NB4 (cell line): ENCODE results near the gene VPS26C.

ENCODE experiments used
- DNase-seq: peaks from one replicate; pipeline ENCODE4 v3.0.0; 2010; ENCODE audit warnings: low read depth
- H3K4me3 ChIP-seq: one replicate; pipeline ENCODE4 v1.5.1; 2011; ENCODE audit warnings: mild to moderate bottlenecking, low read depth, low read length, moderate library complexity
- MYC ChIP-seq: IDR thresholded peaks from 2 replicates; pipeline ENCODE4 v1.6.1; 2011; ENCODE audit warnings: low read depth, low read length
- POLR2A ChIP-seq: IDR thresholded peaks from 2 replicates; pipeline ENCODE4 v1.6.1; 2011; ENCODE audit warnings: mild to moderate bottlenecking; ENCODE audit not compliant: insufficient read length; ENCODE audit errors: extremely low read depth
- TF ChIP-seq, protein P1 (sequence below): IDR thresholded peaks from 2 replicates; pipeline ENCODE4 v1.6.1; 2011; ENCODE audit warnings: low read depth, low read length
- TF ChIP-seq, protein P2 (sequence below): IDR thresholded peaks from one replicate; pipeline ENCODE4 v1.5.1; 2012; ENCODE audit warnings: low read depth, low read length

VPS26C gene

DNA sequence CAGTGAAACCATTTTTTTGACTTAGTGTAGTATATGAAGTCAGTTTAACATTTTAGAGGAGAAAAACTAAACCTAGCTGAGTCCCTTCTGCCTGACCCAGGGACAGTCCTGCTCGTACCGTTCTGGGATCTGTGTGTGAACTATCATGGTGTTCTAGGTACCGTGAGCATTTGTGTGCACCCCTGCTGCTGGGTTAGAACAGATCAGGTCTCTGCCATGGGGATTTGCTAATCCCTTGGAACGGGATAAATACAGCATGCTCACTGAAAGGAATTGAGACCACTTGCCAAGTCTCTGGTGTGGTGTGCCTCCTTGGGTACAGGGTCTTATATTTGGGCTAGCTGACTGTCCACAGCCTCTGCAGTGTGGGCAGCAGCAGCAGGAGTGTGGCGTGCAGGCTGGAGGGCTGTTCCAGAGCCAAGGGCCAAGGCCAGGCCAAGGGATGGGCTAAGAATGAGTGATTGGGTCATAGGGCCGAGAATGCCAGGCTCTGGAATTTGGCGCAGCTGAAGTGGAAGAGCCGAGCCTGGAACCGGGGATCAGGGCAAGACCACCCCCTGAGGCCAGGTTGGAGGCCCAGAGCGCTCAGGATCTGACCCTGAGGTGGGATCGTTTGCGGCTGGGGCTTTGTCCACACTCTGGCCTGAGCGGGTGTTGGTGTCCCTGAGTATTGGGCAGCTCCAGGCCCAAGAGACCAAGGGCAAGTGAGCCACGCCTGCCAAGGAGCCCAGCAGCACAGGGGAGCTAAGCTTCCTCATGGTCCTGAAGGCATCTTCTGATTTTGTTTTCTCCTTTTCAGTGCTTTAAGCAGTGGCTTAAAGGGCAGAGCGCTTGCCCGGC is 66.3 kb downstream of the VPS26C start:
- TF ChIP-seq, protein P1, sequence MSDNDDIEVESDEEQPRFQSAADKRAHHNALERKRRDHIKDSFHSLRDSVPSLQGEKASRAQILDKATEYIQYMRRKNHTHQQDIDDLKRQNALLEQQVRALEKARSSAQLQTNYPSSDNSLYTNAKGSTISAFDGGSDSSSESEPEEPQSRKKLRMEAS: no peak
- TF ChIP-seq, protein P2, sequence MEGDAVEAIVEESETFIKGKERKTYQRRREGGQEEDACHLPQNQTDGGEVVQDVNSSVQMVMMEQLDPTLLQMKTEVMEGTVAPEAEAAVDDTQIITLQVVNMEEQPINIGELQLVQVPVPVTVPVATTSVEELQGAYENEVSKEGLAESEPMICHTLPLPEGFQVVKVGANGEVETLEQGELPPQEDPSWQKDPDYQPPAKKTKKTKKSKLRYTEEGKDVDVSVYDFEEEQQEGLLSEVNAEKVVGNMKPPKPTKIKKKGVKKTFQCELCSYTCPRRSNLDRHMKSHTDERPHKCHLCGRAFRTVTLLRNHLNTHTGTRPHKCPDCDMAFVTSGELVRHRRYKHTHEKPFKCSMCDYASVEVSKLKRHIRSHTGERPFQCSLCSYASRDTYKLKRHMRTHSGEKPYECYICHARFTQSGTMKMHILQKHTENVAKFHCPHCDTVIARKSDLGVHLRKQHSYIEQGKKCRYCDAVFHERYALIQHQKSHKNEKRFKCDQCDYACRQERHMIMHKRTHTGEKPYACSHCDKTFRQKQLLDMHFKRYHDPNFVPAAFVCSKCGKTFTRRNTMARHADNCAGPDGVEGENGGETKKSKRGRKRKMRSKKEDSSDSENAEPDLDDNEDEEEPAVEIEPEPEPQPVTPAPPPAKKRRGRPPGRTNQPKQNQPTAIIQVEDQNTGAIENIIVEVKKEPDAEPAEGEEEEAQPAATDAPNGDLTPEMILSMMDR: no peak
- TF ChIP-seq POLR2A: no peak
- no peak for TF ChIP-seq MYC
- no peak overlapping the region for H3K4me3 ChIP-seq
- DNase-seq: no peak

DNA sequence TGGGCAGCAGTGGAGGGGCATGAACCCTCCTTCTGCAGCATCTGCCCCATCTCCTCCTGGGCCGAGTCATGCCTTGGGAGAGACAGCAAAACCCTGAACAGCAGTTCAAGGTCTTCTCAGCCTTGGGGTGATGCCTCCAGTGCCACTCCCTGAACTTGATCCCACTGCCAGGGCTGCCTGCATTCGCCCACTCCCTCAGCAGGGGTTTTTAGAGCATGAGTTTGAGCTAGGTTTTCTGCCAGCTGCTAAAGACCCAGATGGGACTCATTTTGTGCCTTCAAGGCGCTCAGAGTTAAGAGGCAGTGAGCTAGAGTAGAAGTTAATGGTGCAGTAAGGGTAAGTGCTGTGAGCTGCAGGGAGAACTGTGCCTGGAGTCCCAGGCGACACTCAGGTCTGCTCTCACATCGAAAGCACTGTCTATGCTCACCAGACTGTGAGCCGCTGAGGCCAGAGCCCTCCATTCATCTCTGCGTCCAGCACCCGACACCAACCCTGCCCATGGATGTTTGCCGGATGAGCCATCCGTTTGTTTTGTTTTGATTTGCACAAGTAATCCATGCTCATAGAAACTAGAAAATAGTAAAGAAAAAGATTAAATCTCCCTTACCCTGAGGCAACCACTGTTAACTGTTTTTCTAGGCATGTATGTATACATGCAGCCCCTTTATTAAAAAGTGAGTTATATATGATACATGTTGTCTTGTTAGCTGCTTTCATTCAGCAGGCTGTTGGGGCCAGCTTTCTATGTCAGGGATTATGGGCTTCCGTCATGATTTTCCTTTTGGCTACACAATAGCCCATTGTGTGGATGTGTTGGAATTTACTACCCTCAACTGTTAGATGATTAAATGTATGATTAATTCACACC is 67.8 kb downstream of the VPS26C start:
- DNase-seq: no peak
- TF ChIP-seq POLR2A (no peak), MYC (no peak)
- TF ChIP-seq, protein P2: no peak

DNA sequence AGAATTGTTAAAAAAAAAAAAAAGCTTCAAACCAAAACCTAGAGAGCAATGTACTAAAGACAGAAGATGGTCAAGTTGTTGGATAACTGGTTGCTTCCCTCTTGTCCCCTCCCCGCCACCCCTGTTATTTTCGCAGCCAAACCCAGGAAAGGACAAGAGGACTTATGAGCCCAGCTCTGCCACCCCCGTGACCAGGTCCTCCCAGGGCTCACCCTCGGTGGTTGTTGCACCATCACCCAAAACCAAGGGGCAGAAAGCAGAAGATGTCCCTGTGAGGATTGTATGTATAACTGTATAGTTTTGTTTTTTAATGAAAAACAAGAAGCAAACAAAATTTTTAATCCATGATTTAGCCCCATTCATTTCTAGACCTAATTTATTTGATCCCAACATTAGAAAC is 69.4 kb downstream of the VPS26C start:
- DNase-seq: no peak
- TF ChIP-seq POLR2A (no peak), MYC (no peak)
- TF ChIP-seq, protein P1: no peak
- TF ChIP-seq, protein P2: no peak

More for the DNA sequence above, 67.8 kb downstream of the VPS26C start:
- H3K4me3 ChIP-seq: no peak overlapping the region

DNA sequence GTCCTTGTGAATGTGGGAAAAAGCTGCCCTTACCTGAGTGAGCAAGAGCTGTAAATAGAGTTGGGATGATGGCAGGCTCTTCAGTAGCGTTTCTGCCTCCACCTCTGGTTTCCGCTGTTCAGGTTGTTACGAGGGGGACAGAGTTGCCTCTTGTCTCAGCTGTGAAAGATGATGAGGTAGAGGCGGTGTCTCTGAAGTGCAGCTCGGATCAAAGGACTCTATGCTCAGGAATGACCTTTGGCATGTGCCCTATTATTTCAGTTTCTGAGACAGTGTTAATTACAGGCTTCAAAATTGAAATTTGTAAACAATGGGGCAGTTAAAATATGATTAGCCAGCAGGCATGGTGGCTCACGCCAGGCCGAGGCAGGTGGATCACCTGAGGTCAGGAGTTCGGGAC is 70.3 kb downstream of the VPS26C start:
- H3K4me3 ChIP-seq: no peak overlapping the region
- DNase-seq: no peak
- TF ChIP-seq POLR2A (no peak), MYC (no peak)

More for the DNA sequence above, 69.4 kb downstream of the VPS26C start:
- no peak overlapping the region for H3K4me3 ChIP-seq

DNA sequence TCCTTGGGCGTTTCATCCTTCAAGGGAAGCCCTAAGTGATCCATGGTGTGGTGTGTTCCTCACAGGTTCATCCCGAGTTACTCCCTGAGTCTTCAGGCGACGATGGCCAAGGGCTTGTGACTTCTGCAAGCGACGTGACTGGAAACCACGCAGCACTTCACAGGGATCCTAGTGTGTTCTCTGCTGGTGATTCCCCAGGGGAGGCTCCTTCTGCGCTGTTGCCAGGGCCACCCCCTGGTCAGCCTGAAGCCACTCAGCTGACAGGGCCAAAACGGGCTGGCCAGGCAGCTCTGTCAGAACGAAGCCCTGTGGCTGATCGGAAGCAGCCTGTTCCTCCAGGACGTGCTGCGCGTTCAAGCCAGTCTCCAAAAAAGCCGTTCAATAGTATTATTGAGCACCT is 71.5 kb downstream of the VPS26C start:
- no peak overlapping the region for H3K4me3 ChIP-seq
- no peak for DNase-seq
- TF ChIP-seq, protein P1: no peak
- TF ChIP-seq MYC (no peak), POLR2A (no peak)
- TF ChIP-seq, protein P2: no peak

DNA sequence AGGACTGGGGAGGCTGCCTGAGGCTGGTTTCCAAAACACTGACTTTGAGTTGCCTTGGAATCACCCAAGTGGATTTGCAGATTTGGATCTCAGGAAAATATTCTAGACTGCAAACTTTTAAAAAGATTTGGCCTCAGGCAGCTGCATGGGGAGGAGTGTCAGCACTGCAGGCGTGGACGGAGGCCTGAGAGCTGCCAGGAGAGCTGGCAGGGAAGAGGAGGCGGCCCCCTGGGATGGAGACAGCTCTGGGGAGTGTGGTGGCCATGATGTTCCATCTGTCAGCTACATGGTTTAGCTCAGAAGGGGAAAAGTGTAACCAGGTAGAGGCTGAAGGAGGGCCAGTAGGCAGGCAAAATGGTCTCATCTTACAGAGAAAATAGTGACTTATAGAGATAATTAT is 72.1 kb downstream of the VPS26C start:
- H3K4me3 ChIP-seq: no peak overlapping the region
- TF ChIP-seq POLR2A (no peak), MYC (no peak)
- TF ChIP-seq, protein P2: no peak
- TF ChIP-seq, protein P1: no peak
- no peak for DNase-seq
